Measurements from ENCODE around the gene TMSB4X. TPM values are rescaled to one million over a fixed set of nuclear protein-coding genes. Genes with fewer than 3 reads are reported as not detected.

TMSB4X gene
- total and polyA plus RNA-seq, 3 donors from 2014 or later = 384 to 1,448 (median 669) TPM

DNA sequence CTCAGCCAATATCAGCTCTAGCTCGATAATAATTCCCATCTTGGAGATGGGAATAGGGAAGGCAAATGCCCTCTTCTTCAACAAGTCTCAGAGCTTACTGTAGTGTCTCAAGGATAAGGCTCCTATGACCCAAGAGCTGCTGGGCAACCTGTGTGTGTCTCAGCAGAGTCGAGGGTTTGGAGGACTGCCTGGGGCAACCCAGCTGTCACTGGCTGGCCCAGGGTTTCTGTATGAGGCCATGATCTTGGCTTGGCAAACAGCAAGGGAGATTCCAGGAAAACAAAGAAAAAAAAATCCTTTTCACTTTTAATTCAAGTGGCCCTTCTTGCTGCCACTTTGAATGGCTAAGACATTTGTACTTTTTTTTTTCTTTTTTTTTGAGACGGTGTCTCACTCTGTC, 34.4 kb downstream of the TMSB4X start:
- Histone ChIP-seq H3K4me3 (no peak overlapping the region), H3K36me3 (ENCODE audit: low read depth, missing control alignments) (no peaks in the 10 kb centered on the region), H3K27ac (no peak overlapping the region), H3K9me3 (no peaks in the 10 kb centered on the region), H3K4me1 (no peaks in the 10 kb centered on the region), H3K27me3 (no peaks in the 10 kb centered on the region)
- DNase-seq = no peak
- 46 to 56% methylated on average over 2 to 3 of the region's 3 CpGs for WGBS, 2 donors
- intact Hi-C loops (cut with DNase I; ENCODE audit: low total_unique reads) = no loop called here
- TF ChIP-seq, protein P1, sequence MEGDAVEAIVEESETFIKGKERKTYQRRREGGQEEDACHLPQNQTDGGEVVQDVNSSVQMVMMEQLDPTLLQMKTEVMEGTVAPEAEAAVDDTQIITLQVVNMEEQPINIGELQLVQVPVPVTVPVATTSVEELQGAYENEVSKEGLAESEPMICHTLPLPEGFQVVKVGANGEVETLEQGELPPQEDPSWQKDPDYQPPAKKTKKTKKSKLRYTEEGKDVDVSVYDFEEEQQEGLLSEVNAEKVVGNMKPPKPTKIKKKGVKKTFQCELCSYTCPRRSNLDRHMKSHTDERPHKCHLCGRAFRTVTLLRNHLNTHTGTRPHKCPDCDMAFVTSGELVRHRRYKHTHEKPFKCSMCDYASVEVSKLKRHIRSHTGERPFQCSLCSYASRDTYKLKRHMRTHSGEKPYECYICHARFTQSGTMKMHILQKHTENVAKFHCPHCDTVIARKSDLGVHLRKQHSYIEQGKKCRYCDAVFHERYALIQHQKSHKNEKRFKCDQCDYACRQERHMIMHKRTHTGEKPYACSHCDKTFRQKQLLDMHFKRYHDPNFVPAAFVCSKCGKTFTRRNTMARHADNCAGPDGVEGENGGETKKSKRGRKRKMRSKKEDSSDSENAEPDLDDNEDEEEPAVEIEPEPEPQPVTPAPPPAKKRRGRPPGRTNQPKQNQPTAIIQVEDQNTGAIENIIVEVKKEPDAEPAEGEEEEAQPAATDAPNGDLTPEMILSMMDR (IDR thresholded peaks at IDR 0.05) = no peak
- no peak for TF ChIP-seq POLR2A (IDR thresholded peaks at IDR 0.05)

DNA sequence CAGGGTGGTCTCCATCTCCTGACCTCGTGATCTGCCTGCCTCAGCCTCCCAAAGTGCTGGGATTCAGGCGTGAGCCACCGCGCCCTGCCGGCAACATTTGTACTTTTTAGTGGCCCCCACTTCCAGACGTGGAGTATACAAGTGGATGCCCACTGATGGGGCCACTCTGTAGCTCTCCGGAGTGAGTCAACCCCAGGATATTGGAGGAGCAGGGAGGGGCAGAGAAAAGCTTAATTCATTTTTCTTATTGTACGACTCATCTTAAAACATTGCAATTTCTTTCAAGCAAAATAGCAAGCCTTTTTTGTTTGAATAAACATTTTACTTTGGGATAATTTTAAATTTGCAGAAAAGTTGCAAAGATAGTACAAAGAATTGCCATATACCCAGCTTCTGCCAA, 34.9 kb downstream of the TMSB4X start:
- TF ChIP-seq, protein P1 (IDR thresholded peaks at IDR 0.05) = no peak
- TF ChIP-seq POLR2A (IDR thresholded peaks at IDR 0.05) = no peak
- WGBS, 2 donors = 88 to 89% methylated on average over 8 of the region's 8 CpGs
- intact Hi-C loops (cut with DNase I; ENCODE audit: low total_unique reads) = no loop called here
- Histone ChIP-seq H3K4me3 (no peak overlapping the region), H3K27ac (no peak overlapping the region), H3K36me3 (ENCODE audit: low read depth, missing control alignments) (no peaks in the 10 kb centered on the region), H3K9me3 (no peaks in the 10 kb centered on the region), H3K4me1 (no peaks in the 10 kb centered on the region), H3K27me3 (no peaks in the 10 kb centered on the region)
- no peak for DNase-seq

DNA sequence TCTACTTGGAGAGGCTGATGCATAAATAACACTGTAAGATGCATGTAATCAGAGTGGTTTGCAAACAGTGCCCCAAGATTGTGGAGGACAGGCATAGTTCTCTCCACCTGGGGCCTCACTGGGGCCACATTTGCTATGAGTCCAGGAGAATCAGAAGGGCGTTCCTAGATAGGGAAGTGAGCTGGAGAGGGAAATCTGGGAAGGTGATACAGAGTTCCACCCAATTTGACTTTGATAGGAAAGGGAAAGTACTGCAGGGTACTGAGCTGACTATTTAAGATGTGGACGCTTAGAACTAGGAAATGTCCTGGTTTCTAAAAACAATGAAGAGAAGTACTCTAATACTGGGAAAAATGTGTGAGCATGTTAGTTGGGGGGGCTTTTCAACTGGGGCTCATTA, 35.6 kb downstream of the TMSB4X start:
- no peaks in the 10 kb centered on the region for H3K36me3 ChIP-seq (ENCODE audit: low read depth, missing control alignments)
- H3K27ac ChIP-seq = no peak overlapping the region
- WGBS, 2 donors = 83 to 92% methylated on average over 2 of the region's 2 CpGs
- H3K27me3 ChIP-seq = no peaks in the 10 kb centered on the region
- no peak for DNase-seq
- no peaks in the 10 kb centered on the region for H3K9me3 ChIP-seq
- intact Hi-C loops (cut with DNase I; ENCODE audit: low total_unique reads) = no loop called here
- no peak overlapping the region for H3K4me3 ChIP-seq
- no peaks in the 10 kb centered on the region for H3K4me1 ChIP-seq
- TF ChIP-seq, protein P1 (IDR thresholded peaks at IDR 0.05) = no peak
- no peak for TF ChIP-seq POLR2A (IDR thresholded peaks at IDR 0.05)

DNA sequence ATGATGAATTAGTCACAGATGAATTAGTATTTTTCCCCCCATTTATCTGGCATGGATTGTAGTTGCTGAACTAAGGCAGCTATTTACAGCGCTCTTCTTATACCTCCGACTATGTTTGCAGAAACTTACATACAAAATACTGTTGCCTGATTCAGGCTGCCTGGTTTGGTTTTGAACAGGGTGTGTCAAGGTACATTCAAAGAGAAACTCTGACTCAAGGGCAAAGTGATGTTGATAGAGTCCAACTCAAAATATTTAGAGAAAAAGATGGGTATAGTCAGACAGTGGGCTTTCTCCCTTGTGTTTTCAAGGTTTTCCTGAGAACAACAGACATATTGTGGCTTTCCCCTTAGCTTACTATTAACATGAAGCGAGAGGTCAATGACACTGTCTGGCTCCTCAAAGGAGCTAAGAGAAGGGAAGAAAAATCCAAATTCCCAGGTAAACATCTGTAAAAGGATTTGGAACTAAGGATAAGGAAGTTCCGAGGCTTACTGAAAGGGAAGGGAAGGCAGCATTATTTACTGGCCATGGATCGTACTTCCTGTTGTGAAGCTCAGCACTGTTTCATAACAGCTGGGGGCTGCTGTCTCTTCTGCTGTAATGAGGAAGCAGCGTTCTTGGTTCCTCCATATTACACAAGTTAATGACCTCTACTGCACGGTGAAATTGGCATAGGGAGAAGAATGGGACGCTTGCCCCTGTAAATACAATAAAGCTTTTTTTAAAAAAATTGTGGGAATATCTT, 38.6 kb downstream of the TMSB4X start:
- H3K36me3 ChIP-seq (ENCODE audit: low read depth, missing control alignments) = no peaks in the 10 kb centered on the region
- no peaks in the 10 kb centered on the region for H3K27me3 ChIP-seq
- WGBS, 2 donors = 31 to 52% methylated on average over 8 of the region's 8 CpGs
- H3K4me3 ChIP-seq = no peak overlapping the region
- DNase-seq = peak; percentile 42
- TF ChIP-seq POLR2A (IDR thresholded peaks at IDR 0.05) = no peak
- TF ChIP-seq, protein P1 (IDR thresholded peaks at IDR 0.05) = no peak
- no peaks in the 10 kb centered on the region for H3K9me3 ChIP-seq
- peak overlapping the region in 1 of 2 donors; percentile 50 for H3K27ac ChIP-seq
- no peaks in the 10 kb centered on the region for H3K4me1 ChIP-seq
- intact Hi-C loops (cut with DNase I; ENCODE audit: low total_unique reads) = no loop called here

Data from testis (tissue), 3 donors.